K562 (cell line): Measurements from ENCODE around the gene PNMA8C. TPM values are rescaled to one million over a fixed set of nuclear protein-coding genes. Genes with fewer than 3 reads are reported as not detected.
A peak's percentile ranks its signal among the peaks of the same experiment; 100 is the strongest.

ENCODE experiments used
- ATAC-seq: fragments of 200-7000 bp; cut with Tn5 transposase; 3 replicates; pipeline ENCODE4 v1.9.1; 2020; ENCODE audit warnings: moderate library complexity
- BruUV-seq: library from RNA; stranded (reverse); fragments of 400-500 nt; replicated peaks from 2 replicates; lab custom pipeline; 2021; lab: Mats Ljungman, UMichigan
- CTCF ChIA-PET: fragments of 300-600 bp; formaldehyde crosslinking; extraction: SDS; loops from one replicate; lab custom pipeline; 2021; ENCODE audit warnings: low intra/inter-chr PET ratio; lab: Yijun Ruan, JAX
- POLR2A ChIA-PET: fragments of 300-600, 350-650 bp; sonication (Branson Sonifier 250); formaldehyde crosslinking; extraction: SDS; loops from one replicate; lab custom pipeline; 2021; ENCODE audit warnings: antibody characterized with exemption, inconsistent platforms; lab: Yijun Ruan, JAX
- DNase-seq, 4 experiments: peaks; one replicate each; pipeline versions ENCODE4 v3.0.0 to v3.0.0-alpha.2; 2011 to 2018; ENCODE audit warnings: low spot score in 3 of 4, mixed read lengths in 3 of 4; ENCODE audit errors: extremely low read depth in 1 of 4
- FAIRE-seq: peaks from 2 replicates; lab custom pipeline; 2011; peaks lifted over from hg19 to GRCh38; lab: Jason Lieb, UNC
- H2AFZ ChIP-seq: 2 replicates; pipeline ENCODE4 v1.6.0; 2011; ENCODE audit warnings: low read depth, low read length, control low read depth, inconsistent platforms
- H3K27ac ChIP-seq: fragments of 200-600 bp; 3 replicates; pipeline ENCODE4 v1.8.0; 2011; ENCODE audit warnings: low read depth, mild to moderate bottlenecking, control low read depth, inconsistent platforms, low read length, moderate library complexity, mixed read lengths; ENCODE audit errors: extremely low read depth
- H3K27me3 ChIP-seq, 2 experiments: fragments of 300-600 bp in 1 of 2; 2 replicates in 1 of 2; 3 replicates in 1 of 2; pipeline versions ENCODE4 v1.6.0 to v1.8.0; 2011; ENCODE audit warnings: inconsistent platforms in 2 of 2, low read length in 2 of 2, mild to moderate bottlenecking in 1 of 2, mixed read lengths in 1 of 2, moderate library complexity in 1 of 2; ENCODE audit not compliant: control insufficient read depth in 2 of 2, insufficient read depth in 2 of 2
- H3K36me3 ChIP-seq: fragments of 300-600 bp; 3 replicates; pipeline ENCODE4 v1.8.0; 2011; ENCODE audit warnings: mild to moderate bottlenecking, low read length, inconsistent platforms; ENCODE audit not compliant: control insufficient read depth, insufficient read depth
- H3K4me1 ChIP-seq, 2 experiments: fragments of 200-600 bp in 1 of 2; replicated peaks in 1 of 2; 2 replicates in 1 of 2; 3 replicates in 1 of 2; pipeline versions ENCODE4 v1.5.1 to v1.8.0; 2011; ENCODE audit warnings: inconsistent platforms in 2 of 2, low read length in 2 of 2, mild to moderate bottlenecking in 1 of 2, mixed read lengths in 1 of 2, moderate library complexity in 1 of 2; ENCODE audit not compliant: control insufficient read depth in 2 of 2, insufficient read depth in 2 of 2
- H3K4me2 ChIP-seq: 2 replicates; pipeline ENCODE4 v1.6.1; 2011; ENCODE audit warnings: low read length, control low read depth, inconsistent platforms, mixed read lengths; ENCODE audit not compliant: insufficient read depth
- H3K4me3 ChIP-seq: fragments of 200-600 bp; sonication (generic), shearing (Covaris generic); 2 replicates; pipeline ENCODE4 v1.5.1; 2016; ENCODE audit warnings: control low read depth, inconsistent platforms
- H3K79me2 ChIP-seq: fragments of 200-600 bp; 3 replicates; pipeline ENCODE4 v1.8.0; 2011; ENCODE audit warnings: low read length, inconsistent platforms; ENCODE audit not compliant: control insufficient read depth, insufficient read depth
- H3K9ac ChIP-seq, 2 experiments: 2 replicates each; pipeline versions ENCODE4 v1.6.0 to v1.6.1; 2011; ENCODE audit warnings: low read depth in 2 of 2, low read length in 2 of 2, control low read depth in 1 of 2, inconsistent platforms in 1 of 2, mild to moderate bottlenecking in 1 of 2, mixed read lengths in 1 of 2; ENCODE audit not compliant: insufficient read depth in 1 of 2
- H3K9me1 ChIP-seq: one replicate; pipeline ENCODE4 v1.6.0; 2011; ENCODE audit warnings: inconsistent platforms, mild to moderate bottlenecking, low read length, moderate library complexity; ENCODE audit not compliant: control insufficient read depth, insufficient read depth
- H3K9me3 ChIP-seq: replicated peaks from 2 replicates; pipeline ENCODE4 v1.5.1; 2011; ENCODE audit warnings: low read depth, low read length, inconsistent platforms; ENCODE audit not compliant: control insufficient read depth, insufficient read depth
- H4K20me1 ChIP-seq: replicated peaks from 2 replicates; pipeline ENCODE4 v1.6.1; 2011; ENCODE audit warnings: low read length, inconsistent platforms, mixed read lengths; ENCODE audit not compliant: control insufficient read depth, insufficient read depth
- ATF7 ChIP-seq: fragments of 450-650 bp; IDR thresholded peaks from 2 replicates; pipeline ENCODE4 v1.7.1; 2014; ENCODE audit warnings: mild to moderate bottlenecking, moderate library complexity
- CBX5 ChIP-seq: IDR thresholded peaks from 2 replicates; pipeline ENCODE4 v1.6.1; 2014; ENCODE audit warnings: low read depth, borderline replicate concordance
- CHCHD3 ChIP-seq: fragments of 250-450 bp; sonication (Bioruptor Pico); IDR thresholded peaks from 2 replicates; pipeline ENCODE4 v2.1.2; 2022; ENCODE audit warnings: mild to moderate bottlenecking
- E4F1 ChIP-seq: fragments of 250-450 bp; sonication (Bioruptor Pico); IDR thresholded peaks from 2 replicates; pipeline ENCODE4 v1.5.0; 2021; ENCODE audit warnings: mild to moderate bottlenecking, borderline replicate concordance
- FOXJ2 ChIP-seq: fragments of 200-800 bp; sonication (Bioruptor generic); IDR thresholded peaks from 2 replicates; pipeline ENCODE4 v1.6.1; 2016; ENCODE audit warnings: missing genetic modification characterization, missing compliant biosample characterization
- HMGN3 ChIP-seq: IDR thresholded peaks from 2 replicates; pipeline ENCODE4 v1.6.1; 2011; ENCODE audit warnings: borderline replicate concordance, low read depth, mild to moderate bottlenecking, mixed read lengths, low read length; ENCODE audit not compliant: insufficient read length; ENCODE audit errors: extremely low read depth
- MBD1 ChIP-seq: fragments of 250-450 bp; sonication (Bioruptor Pico); IDR thresholded peaks from 2 replicates; pipeline ENCODE4 v1.8.0; 2022; ENCODE audit warnings: inconsistent platforms
- NCOA2 ChIP-seq, 2 experiments: fragments of 450-650 bp; IDR thresholded peaks; 2 replicates each; pipeline ENCODE4 v1.6.1; 2018; ENCODE audit warnings: mild to moderate bottlenecking in 2 of 2, moderate library complexity in 1 of 2; ENCODE audit not compliant: partially characterized antibody in 2 of 2
- PCBP1 ChIP-seq: fragments of 200-400 bp; formaldehyde crosslinking; IDR thresholded peaks from 2 replicates; pipeline ENCODE4 v1.6.1; 2018; ENCODE audit warnings: mild to moderate bottlenecking, low read depth, low read length; ENCODE audit not compliant: poor library complexity, severe bottlenecking
- PHB2 ChIP-seq: fragments of 450-650 bp; IDR thresholded peaks from 2 replicates; pipeline ENCODE4 v1.6.1; 2017; ENCODE audit warnings: low read depth
- RBM34 ChIP-seq: fragments of 200-400 bp; formaldehyde crosslinking; IDR thresholded peaks from 2 replicates; pipeline ENCODE4 v1.6.1; 2018; ENCODE audit warnings: low read length, borderline replicate concordance; ENCODE audit not compliant: insufficient read depth
- SNRNP70 ChIP-seq: fragments of 200-400 bp; formaldehyde crosslinking; optimal IDR thresholded peaks from 2 replicates; pipeline ENCODE3; 2017; ENCODE audit warnings: low read depth, low read length
- ZMIZ1 ChIP-seq, 2 experiments: fragments of 150-350 bp in 1 of 2; IDR thresholded peaks; 2 replicates each; pipeline ENCODE4 v1.6.1; 2012 to 2016; ENCODE audit warnings: low read depth in 2 of 2, low read length in 2 of 2, mild to moderate bottlenecking in 1 of 2, moderate library complexity in 1 of 2
- ZNF232 ChIP-seq: sonication (generic); formaldehyde crosslinking; IDR thresholded peaks from 2 replicates; pipeline ENCODE4 v1.8.0; 2022; ENCODE audit warnings: mild to moderate bottlenecking, missing genetic modification reagents
- WGBS: fragments of 100-300 bp; shearing (Covaris generic); methylation state at CpG from one replicate; pipeline ENCODE4 v1.1.6; 2016; ENCODE audit warnings: low coverage, mixed read lengths; ENCODE audit not compliant: insufficient coverage; ENCODE audit errors: missing lambda C conversion rate; 5-methylcytosine and 5-hydroxymethylcytosine counted together
- in situ Hi-C: fragments of 300-500 bp; cut with MboI; formaldehyde crosslinking; loops from 4 replicates; pipeline ENCODE4 v1.15.0; 2018; ENCODE audit warnings: inconsistent platforms, mixed read lengths
- intact Hi-C: fragments of 100-400 bp; cut with micrococcal nuclease; formaldehyde crosslinking; loops from 2 replicates; pipeline ENCODE4 v1.14.2; 2022
- polyA plus RNA-seq, 8 experiments: library from polyadenylated mRNA; depleted of rRNA in 4 of 8; stranded (reverse) in 5 of 8; unstranded in 3 of 8; fragments of >200 nt; fragmentation: Nextera tagmentation in 2 of 8; fragmentation: Illumina TruSeq in 1 of 8; extraction: Ambion mirVana in 2 of 8; extraction: Trizol in 1 of 8; gene quantifications; 2 replicates each; pipeline versions ENCODE4 v1.2.1 to v1.2.3, GENCODE V29; 2011 to 2014; ENCODE audit warnings: inconsistent platforms in 1 of 8, missing spikeins in 1 of 8
- total RNA-seq, 7 experiments: library from RNA; depleted of rRNA in 6 of 7; stranded (reverse); fragments of >200 nt in 6 of 7; fragmentation: Illumina TruSeq in 2 of 7; extraction: Trizol in 2 of 7; gene quantifications; 2 replicates each; pipeline versions ENCODE4 v1.2.1 to v1.2.3, GENCODE V29; 2011 to 2021; ENCODE audit warnings: low replicate concordance in 1 of 7
- TF ChIP-seq, protein P1 (sequence below): fragments of 250-450 bp; sonication (Bioruptor Pico); IDR thresholded peaks from 2 replicates; pipeline ENCODE4 v1.9.0; 2021; ENCODE audit warnings: mild to moderate bottlenecking

PNMA8C gene
- total and polyA plus RNA-seq, 9 of the 15 experiments (the other 6 are each of a cell fraction or from before 2014, with no cell fraction given), result 0.04 to 0.05 (median 0.05) TPM; not detected in 6

DNA sequence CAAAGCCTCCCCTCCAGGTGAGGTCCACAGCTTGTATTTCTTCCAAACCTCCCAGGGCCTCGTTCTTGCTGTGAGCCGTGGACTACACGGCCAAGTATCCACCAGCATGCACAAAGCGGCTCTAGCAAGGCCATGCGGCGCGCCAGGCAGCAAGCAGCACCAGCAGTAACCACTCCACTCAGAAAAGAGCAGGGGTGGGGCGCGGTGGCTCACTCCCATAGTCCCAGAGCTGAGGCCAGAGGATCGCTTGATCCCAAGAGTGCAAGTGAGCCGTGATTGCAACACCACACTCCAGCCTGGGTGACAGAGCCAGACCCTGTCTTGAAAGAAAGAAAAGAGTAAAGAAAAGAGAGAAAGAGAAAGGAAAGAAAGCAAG, 20.1 kb downstream of the PNMA8C start:
- ChIA-PET CTCF (no interaction called here), POLR2A (no interaction called here)
- Histone ChIP-seq H3K9ac (peak overlapping the region in 1 of 2 experiments; percentile 80; a peak in 2 of 4 replicates), H3K4me3 (no peak overlapping the region), H3K79me2 (peaks cover 34% of the 10 kb centered on the region), H3K27ac (no peak overlapping the region), H3K4me1 (peaks cover 34 to 60% of the 10 kb centered on the region in 2 experiments), H3K27me3 (no peaks in the 10 kb centered on the region), H3K36me3 (peaks cover 18% of the 10 kb centered on the region), H3K9me3 (no peaks in the 10 kb centered on the region), H3K4me2 (no peak overlapping the region), H2AFZ (no peak overlapping the region), H4K20me1 (peaks cover 18% of the 10 kb centered on the region; the same call in 1 of the 2 replicates), H3K9me1 (peaks cover 4% of the 10 kb centered on the region)
- no peak for FAIRE-seq
- 81% methylated on average over 10 of the region's 11 CpGs for WGBS
- intact Hi-C loops, result no loop called here
- DNase-seq, result no peak
- BruUV-seq, result no TSS peak
- in situ Hi-C loops, result no loop called here
- ATAC-seq, result no peak
- TF ChIP-seq, protein P1, sequence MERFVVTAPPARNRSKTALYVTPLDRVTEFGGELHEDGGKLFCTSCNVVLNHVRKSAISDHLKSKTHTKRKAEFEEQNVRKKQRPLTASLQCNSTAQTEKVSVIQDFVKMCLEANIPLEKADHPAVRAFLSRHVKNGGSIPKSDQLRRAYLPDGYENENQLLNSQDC, result no peak
- TF ChIP-seq FOXJ2 (no peak), NCOA2 (IDR thresholded peaks at IDR 0.05; ENCODE audit: partially characterized antibody in 2 of 2) (no peak), ZNF232 (CRISPR knock-in tag) (no peak), CHCHD3 (CRISPR knock-in tag) (no peak), ZMIZ1 (IDR thresholded peaks at IDR 0.05; ENCODE audit: low read depth in 2 of 2, low read length in 2 of 2) (no peak), SNRNP70 (no peak), RBM34 (no peak), MBD1 (CRISPR knock-in tag) (no peak), PCBP1 (peak; percentile 15), E4F1 (no peak), CBX5 (no peak), ATF7 (no peak), HMGN3 (no peak), PHB2 (no peak)
